Measurements from ENCODE around the gene PSPN. TPM values are rescaled to one million over a fixed set of nuclear protein-coding genes. Genes with fewer than 3 reads are reported as not detected.
A peak's percentile ranks its signal among the peaks of the same experiment; 100 is the strongest.

Gene PSPN, protein sequence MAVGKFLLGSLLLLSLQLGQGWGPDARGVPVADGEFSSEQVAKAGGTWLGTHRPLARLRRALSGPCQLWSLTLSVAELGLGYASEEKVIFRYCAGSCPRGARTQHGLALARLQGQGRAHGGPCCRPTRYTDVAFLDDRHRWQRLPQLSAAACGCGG
- 3.7 TPM for total RNA-seq

GRCh38 chr19:6375411-6376010, at the start of gene PSPN:
PSPN (minus strand) TSS chr19:6375933; CDS start chr19:6375849, 84 bp downstream.
- FAIRE-seq (no peak), DNase-seq (ENCODE audit: low spot score in 2 of 2) (no peak)

GRCh38 chr19:6424939-6425731, 49.4 kb upstream of the PSPN start:
- peak; percentile 99 to 100 for DNase-seq (ENCODE audit: low spot score in 2 of 2)
- peak; percentile 99 for FAIRE-seq

DNA sequence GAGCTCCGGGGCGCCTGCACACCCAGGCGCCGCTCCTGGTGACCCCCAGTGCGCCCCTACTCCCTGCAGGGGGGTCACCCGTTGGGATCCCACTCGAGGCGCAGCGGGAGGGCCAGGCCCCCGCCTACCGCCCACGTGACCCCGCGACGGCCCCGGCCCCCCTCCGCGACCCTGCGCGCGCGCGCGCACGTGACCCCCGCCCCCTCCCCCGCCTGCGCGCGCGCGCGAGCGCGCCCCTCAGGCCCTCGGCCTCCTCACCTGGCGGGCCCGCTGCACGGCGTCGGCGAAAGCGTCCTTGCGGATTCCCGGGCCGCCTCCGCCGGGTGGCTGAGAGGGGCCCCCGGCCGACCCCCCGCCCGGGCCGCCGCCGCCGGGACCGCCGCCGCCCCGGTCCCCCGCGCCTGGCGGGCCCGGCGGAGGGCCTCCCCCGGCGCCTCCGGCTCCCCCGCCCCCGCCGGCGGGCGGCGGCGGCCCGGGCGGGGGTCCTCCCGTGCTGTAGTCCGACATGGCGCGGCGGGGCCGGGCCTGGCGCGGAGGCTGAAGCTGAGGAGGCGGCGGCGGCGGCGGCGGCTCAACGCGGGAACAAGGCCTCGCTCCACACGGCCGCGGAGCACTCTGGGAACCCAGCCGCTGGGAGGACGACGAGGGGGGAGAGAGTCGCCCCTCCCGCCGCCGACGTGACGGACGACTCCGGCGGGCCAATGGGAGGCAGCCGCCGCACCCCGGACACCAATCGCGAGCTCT, 48.6 kb upstream of the PSPN start, which contains the start of gene KHSRP:
TSS of gene KHSRP (minus strand) at position 617 of the 744 bp plus-strand sequence. CDS start at position 507, 110 bp downstream.
- DNase-seq (ENCODE audit: low spot score in 2 of 2) (no peak), FAIRE-seq (no peak)

- FAIRE-seq (no peak), DNase-seq (ENCODE audit: low spot score in 2 of 2) (no peak)
Measured at GRCh38 chr19:6423499-6424194, 47.9 kb upstream of the PSPN start.

DNA sequence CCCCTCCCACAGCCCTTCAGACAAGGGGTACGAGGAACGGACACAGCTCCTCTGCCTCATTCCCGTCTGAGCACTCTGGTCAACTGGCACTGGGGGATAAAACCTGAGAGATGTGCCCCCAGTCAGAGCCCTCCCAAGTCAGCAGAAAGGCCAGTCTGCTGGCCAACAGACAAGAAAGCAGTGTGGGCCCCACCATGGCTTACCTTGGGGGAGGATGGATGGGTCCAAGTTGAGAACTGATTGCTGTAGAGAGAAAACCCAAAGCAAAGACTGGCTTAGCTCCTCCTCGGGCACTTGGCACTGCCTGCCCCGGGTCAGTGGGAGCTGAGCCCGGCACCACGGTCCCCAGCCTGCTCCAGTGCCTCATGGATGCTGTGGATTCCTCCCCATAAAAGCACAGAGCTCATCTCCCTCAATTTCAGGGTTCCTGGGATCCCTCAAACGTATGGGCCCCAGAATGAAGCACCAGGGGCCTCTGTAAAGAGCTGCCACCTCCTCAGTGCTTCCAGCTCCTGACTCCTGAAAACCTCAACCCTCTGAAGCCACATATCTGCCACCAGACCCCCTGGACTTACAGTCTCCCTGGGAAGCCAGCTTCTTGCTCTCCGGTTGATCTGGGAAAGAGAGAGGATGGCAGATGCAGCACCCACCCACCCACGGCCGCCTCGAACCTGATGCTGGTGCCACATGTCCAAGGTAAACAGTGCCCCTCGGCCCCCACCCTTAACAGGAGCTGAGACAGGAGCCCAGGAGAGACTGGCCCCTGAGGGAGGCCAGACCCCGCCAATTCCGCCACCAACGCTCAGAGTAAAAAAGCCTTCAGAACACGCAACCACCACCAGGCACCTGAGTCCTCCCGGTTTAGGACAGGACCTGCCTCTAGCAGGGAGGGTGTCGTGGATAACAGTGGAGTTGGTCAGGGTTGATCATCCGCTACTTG, 45.6 kb upstream of the PSPN start:
- no peak for DNase-seq (ENCODE audit: low spot score in 2 of 2)
- FAIRE-seq, result no peak

- FAIRE-seq (no peak), DNase-seq (ENCODE audit: low spot score in 2 of 2) (no peak)
Measured at GRCh38 chr19:6418562-6418932, 42.8 kb upstream of the PSPN start.

- DNase-seq (ENCODE audit: low spot score in 2 of 2) (peak; percentile 76 to 80), FAIRE-seq (no peak)
Measured at GRCh38 chr19:6417713-6418561, 42.2 kb upstream of the PSPN start.

DNA sequence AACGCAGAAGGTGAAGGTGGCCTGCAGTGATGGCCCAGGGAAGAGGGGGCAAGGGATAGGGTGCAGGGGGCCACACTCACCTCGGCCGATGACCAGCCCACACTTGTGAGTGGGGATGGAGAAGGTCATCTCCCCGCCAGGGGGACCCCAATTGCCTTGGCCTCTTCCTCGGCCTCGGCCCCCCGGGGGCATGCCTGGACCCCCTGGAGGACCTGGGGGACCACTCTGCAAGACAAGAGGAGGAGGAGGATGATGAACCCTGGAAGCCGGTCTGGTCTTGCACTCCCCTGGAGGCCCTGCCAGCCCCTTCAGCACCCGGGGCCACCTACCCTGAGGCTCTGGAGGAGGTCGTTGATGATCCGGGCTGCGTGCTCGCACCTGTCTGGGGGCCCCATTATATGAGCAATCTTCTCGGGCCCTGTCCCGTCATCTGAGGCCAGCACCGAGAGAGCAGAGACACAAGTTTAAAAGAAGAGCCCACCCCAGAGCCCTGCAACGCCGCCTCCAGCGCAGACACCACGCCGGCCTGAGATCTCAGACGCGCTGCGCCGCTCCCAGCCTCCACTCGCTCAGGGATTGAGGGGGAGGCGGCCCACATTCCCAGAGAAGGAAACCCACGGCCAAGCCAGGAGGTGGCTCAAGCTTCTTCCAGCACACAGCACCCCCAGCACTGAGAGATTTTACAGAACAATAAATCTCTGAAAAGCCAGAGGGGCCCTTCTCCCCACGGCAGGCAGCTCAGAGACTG, 41.1 kb upstream of the PSPN start:
- DNase-seq (ENCODE audit: low spot score in 2 of 2) (no peak), FAIRE-seq (no peak)

GRCh38 chr19:6415591-6416190, 40.0 kb upstream of the PSPN start:
- DNase-seq (ENCODE audit: low spot score in 2 of 2) (peak in 1 of 2 donors; percentile 34), FAIRE-seq (no peak)

DNA sequence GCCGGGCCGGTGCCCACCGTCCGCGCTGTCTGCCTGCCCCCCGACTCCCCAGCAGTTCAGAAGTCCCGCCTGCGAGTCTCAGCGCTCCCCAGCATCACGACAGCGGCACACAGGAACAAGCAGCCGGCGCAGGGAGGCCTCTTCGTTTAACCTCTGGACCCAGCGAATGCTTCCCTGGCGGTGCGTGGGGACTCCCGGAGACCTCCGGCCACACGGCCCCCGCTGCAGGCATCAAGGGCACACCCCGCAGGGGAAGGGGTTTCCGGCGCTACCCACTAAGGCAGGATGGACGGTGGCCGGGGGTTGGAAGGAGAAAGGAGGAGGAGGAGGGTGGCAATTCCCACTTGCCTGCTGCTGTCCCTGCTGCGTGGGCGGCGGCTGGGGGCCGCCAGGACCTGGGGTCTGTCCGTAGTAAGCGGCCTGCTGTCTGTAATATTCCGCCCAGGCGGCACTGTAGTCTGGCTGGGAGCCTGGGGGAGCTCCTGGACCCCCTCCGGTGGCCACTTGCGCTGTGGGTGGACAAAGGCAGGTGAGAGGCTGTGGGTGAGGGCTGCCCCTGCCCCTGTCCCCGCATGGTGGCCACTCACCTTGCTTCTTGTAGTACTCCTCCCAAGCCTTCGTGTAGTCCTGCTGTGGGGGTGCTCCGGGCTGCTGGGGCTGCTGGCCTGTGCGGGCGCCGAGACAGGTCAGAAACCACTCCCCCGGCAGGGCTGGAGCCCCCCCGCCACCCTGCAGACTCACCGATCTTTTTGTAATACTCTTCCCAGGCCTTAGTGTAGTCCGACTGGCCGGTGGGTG, 39.3 kb upstream of the PSPN start:
- FAIRE-seq, result no peak
- peak in 1 of 2 donors; percentile 36 for DNase-seq (ENCODE audit: low spot score in 2 of 2)

- DNase-seq (ENCODE audit: low spot score in 2 of 2) (no peak), FAIRE-seq (no peak)
Measured at GRCh38 chr19:6413721-6414643, 38.2 kb upstream of the PSPN start.

DNA sequence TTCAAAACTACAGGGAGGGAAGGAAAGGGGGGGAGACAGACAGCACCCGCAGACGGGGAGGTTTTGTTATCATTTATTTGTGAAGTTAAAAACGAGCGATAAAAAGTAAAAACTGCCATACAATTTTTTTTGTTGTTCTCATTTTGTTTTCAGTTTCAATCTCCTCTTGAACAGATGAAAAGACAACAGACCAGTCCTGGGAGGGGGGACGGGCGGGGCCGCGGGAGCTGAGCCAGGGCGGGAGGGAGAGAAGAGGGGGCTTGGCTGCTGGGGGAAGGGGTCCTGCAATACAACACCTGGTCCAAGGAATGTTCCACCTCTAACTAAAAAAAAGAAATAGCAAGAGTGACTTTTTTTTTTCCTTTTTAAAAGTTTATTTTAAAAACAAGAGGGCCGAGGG, 37.6 kb upstream of the PSPN start:
- DNase-seq (ENCODE audit: low spot score in 2 of 2), result peak in 1 of 2 donors; percentile 26
- no peak for FAIRE-seq

DNA sequence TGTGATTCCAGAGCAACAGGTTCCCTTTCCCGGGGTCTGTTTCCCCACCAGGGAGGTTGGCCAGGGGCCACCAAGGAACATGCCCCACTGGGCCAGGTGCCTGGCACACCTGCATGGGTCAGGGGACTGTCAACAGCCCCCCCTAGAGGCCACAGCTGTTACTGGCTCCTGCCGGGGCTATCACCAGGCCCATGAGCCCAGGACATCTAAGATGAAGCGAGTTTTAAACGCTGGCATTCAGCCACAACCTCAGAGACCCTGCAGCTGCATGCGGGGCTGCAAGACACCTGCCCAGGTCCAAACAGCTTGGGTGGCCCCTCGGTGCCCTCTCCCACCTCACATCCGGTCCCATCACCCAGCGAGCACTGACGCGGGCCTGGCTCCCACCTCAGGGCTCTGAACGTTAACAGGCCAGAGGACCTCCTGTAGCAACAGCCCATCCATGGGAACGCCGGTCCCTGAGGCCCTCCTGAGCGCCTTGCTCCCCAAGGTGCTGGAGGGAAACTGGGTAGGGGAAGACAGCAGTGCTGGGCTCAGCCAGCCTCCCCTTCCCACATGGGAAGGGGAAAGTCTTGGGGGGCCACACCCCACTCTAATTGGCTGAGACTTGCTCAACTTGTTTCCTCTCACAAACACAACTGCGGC, 36.8 kb upstream of the PSPN start:
- FAIRE-seq, result no peak
- DNase-seq (ENCODE audit: low spot score in 2 of 2), result peak in 1 of 2 donors; percentile 27

DNA sequence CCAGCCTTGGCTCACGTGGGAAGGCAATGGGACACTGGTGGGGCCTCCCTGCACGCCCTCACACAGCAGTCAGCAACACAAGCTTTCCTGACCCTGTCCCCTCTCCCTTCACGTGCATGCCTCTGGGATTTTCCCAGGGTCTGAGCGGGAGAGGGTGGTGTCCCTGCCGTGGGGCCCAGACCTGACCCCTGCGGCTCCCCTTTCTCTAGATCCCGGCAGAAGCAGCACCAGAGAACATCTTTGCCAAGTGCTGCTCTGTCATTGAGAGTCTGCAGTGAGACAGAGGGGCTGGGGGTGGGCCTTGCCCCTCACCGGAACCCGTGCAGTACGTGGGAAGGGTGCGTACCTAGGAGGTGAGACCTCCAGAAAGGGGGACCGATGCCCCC, 36.3 kb upstream of the PSPN start:
- FAIRE-seq (no peak), DNase-seq (ENCODE audit: low spot score in 2 of 2) (no peak)

DNA sequence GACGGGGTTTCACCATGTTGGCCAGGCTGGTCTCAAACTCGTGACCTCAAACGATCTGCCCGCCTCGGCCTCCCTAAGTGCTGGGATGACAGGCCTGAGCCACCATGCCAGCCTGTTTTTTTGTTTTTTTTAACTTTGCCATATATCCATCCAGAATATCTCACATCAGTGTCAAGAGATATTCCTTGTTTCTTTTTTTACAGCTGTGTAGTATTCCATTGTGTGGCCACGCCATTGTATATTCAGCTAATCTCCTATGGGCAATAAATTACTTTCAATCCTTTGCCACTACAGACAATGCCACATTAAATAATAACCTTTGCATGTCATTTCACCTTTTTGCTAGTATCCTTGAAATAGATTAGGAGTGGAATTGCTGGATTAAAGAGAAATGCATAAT, 33.6 kb upstream of the PSPN start:
- no peak for DNase-seq (ENCODE audit: low spot score in 2 of 2)
- no peak for FAIRE-seq

Measured in frontal cortex (tissue), 4 donors.